ENCODE measurements around the gene ACOX2. TPM values are rescaled to one million over a fixed set of nuclear protein-coding genes. Genes with fewer than 3 reads are reported as not detected.

The ACOX2 gene
- total RNA-seq, 1 experiment from 2014 or later, result 0.85 TPM

- no peaks in the 10 kb centered on the region for H3K79me2 ChIP-seq (ENCODE audit: insufficient read depth, low read length)
- Mint-ChIP-seq H3K9me3 (no peaks in the 10 kb centered on the region), H3K27ac (no peak overlapping the region), H3K27me3 (ENCODE audit: low read depth) (no peaks in the 10 kb centered on the region), H3K4me1 (no peaks in the 10 kb centered on the region), H3K36me3 (ENCODE audit: insufficient read depth in 1 of 3, low read depth in 3 of 3) (no peaks in the 10 kb centered on the region; a peak in 3 of 7 replicates), H3K4me3 (no peak overlapping the region)
- no peak for DNase-seq
- H3K4me2 ChIP-seq (ENCODE audit: insufficient read depth, insufficient read length, low read length), result no peak overlapping the region
- no peaks in the 10 kb centered on the region for H3K27me3 ChIP-seq (ENCODE audit: insufficient read depth, low read length)
- no peak overlapping the region for H2BK15ac ChIP-seq (ENCODE audit: low read depth, low read length)
- H2AK5ac ChIP-seq (ENCODE audit: insufficient read length, low read length), result no peak overlapping the region
- H2AFZ ChIP-seq (ENCODE audit: low read length), result no peak overlapping the region
- H3K18ac ChIP-seq (ENCODE audit: insufficient read length, low read depth, low read length), result no peak overlapping the region
- H3K4ac ChIP-seq (ENCODE audit: low read depth, low read length), result no peak overlapping the region
- H4K8ac ChIP-seq (replicated peaks; ENCODE audit: insufficient read length, low read depth, low read length), result no peak overlapping the region
- no peak overlapping the region for H2BK12ac ChIP-seq (ENCODE audit: insufficient read length, low read depth, low read length)
- no peak overlapping the region for H3K56ac ChIP-seq (ENCODE audit: insufficient read length, low read depth, low read length)
- no peak overlapping the region for H2BK120ac ChIP-seq (ENCODE audit: low read depth, low read length, poor library complexity, severe bottlenecking)
- H4K5ac ChIP-seq (ENCODE audit: insufficient read length, low read depth, low read length), result no peak overlapping the region
- H3K9me3 ChIP-seq (ENCODE audit: control insufficient read depth, low read depth, low read length), result no peaks in the 10 kb centered on the region
- no peak overlapping the region for H3K9ac ChIP-seq (ENCODE audit: extremely low read depth, insufficient read length, low read length)
- no peak overlapping the region for H3T11ph ChIP-seq (ENCODE audit: low read length)
- no peak overlapping the region for H4K91ac ChIP-seq (ENCODE audit: insufficient read length, low read depth, low read length)
- no CpG with 5 or more reads among the region's 2 CpGs for WGBS (ENCODE audit: extremely low coverage, insufficient read length, low lambda C conversion rate)
- no peaks in the 10 kb centered on the region for H3K23me2 ChIP-seq (ENCODE audit: insufficient read length, low read depth, low read length, poor library complexity, severe bottlenecking)
- no peaks in the 10 kb centered on the region for H3K79me1 ChIP-seq (ENCODE audit: insufficient read depth, low read depth, low read length, poor library complexity, severe bottlenecking)
- no peak overlapping the region for H3K27ac ChIP-seq (ENCODE audit: insufficient read length, low read depth, low read length)
- H2BK20ac ChIP-seq (ENCODE audit: low read depth, low read length, poor library complexity, severe bottlenecking), result no peak overlapping the region
- TF ChIP-seq CTCF (conservative IDR thresholded peaks at IDR 0.05), result no peak
- H3K4me1 ChIP-seq (ENCODE audit: insufficient read depth, low read length), result no peaks in the 10 kb centered on the region
- H3K23ac ChIP-seq (ENCODE audit: insufficient read length, low read depth, low read length), result no peak overlapping the region
- H2BK5ac ChIP-seq (ENCODE audit: insufficient read length, low read length), result no peak overlapping the region
- no peaks in the 10 kb centered on the region for H4K20me1 ChIP-seq (ENCODE audit: control insufficient read depth, insufficient read depth, insufficient read length)
- H3K14ac ChIP-seq (ENCODE audit: insufficient read depth, low read length), result no peak overlapping the region
These were observed 29.5 kb downstream of the ACOX2 start for GRCh38 chr3:58507356-58508078.
